ENCODE measurements around the gene GMPPA.

- TF ChIP-seq CTCF (IDR thresholded peaks at IDR 0.05; ENCODE audit: poor library complexity) (no peak), EZH2 (IDR thresholded peaks at IDR 0.05; ENCODE audit: borderline replicate concordance) (no peak)
Measured at GRCh38 chr2:219497495-219498279, 1.0 kb upstream of the GMPPA start.
